UCSD-AML1 (cell line): Measurements from ENCODE around the gene SULT2A1.
"Not testable (repeated sequence)": the region's sequence is repeated elsewhere in the genome, so short reads cannot be mapped to it uniquely, and the experiment has no call there.

Experiments used
- DNase-seq: peaks from one replicate; lab custom pipeline; 2025; ENCODE audit not compliant: unreplicated experiment; lab: John Stamatoyannopoulos, UW

Gene SULT2A1

GRCh38 chr19:47886010-47886559, at the start of gene SULT2A1:
Gene SULT2A1 (minus strand): TSS chr19:47886315. CDS start chr19:47886257, 58 bp downstream.
- DNase-seq, result no peak

GRCh38 chr19:47928581-47928980, 42.5 kb upstream of the SULT2A1 start:
- DNase-seq, result not testable (repeated sequence)

GRCh38 chr19:47920107-47920506, 34.0 kb upstream of the SULT2A1 start:
- DNase-seq, result not testable (repeated sequence)

DNA sequence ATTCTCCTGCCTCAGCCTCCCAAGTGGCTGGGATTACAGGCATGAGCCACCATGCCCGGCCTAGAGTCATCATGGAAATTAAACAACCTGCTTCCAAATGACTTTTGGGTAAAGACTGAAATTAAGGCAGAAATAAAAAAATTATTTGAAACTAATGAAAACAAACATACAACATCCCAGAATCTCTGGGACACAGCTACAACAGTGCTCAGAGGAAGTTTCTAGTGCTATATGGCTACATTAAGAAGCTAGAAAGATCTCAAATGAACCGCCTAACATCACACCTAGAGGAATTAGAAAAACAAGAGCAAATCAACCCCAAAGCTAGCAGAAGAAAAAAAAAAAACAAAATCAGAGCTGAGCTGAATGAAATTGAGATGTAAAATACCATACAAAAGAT, 24.1 kb upstream of the SULT2A1 start:
- not testable (repeated sequence) for DNase-seq

- DNase-seq, result not testable (repeated sequence)
These were observed 23.2 kb upstream of the SULT2A1 start for GRCh38 chr19:47909350-47909749.

- no peak for DNase-seq
These were observed 15.3 kb upstream of the SULT2A1 start for GRCh38 chr19:47901370-47901769.

- DNase-seq, result no peak
These were observed 13.2 kb upstream of the SULT2A1 start for GRCh38 chr19:47899335-47899734.

- no peak for DNase-seq
These were observed 11.7 kb upstream of the SULT2A1 start for GRCh38 chr19:47897861-47898260.

DNA sequence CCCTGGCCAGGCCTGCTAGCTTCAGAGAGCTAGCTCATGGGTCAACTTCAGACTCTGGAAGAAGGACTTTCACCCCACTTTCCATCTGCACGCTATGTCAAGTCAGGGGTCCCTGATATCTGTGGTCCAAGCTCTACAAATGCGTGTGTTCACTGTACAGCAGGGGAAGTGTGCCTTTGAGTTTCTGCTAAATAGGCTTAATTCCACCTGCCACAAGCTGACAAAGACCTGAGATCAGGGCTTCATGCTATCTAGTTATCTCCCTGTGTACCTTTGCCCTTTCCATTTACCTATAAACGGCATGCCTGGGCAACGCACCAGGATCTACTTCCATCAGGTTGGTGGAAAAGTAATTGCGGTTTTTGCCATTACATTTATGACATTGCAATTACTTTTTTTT, 10.7 kb upstream of the SULT2A1 start:
- no peak for DNase-seq

DNA sequence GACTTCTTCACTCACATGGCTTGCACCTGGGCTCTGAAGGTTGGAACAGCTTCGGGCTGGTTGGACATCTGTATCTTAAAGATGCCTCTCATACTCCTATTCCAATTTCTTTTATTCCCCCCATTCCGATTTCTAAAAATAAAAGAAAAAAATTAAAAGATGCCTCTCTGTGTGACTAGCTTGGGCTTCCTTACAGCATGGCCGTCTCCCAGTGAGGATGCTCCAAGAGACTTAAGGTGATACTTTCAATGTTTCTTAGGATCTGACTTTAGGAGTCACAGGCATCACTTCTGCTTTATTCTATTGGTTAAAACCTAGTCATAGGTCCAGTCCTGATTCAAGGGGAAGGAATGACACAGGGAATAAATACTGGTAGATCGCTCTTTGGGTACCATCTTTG, 9.9 kb upstream of the SULT2A1 start:
- DNase-seq, result no peak

DNA sequence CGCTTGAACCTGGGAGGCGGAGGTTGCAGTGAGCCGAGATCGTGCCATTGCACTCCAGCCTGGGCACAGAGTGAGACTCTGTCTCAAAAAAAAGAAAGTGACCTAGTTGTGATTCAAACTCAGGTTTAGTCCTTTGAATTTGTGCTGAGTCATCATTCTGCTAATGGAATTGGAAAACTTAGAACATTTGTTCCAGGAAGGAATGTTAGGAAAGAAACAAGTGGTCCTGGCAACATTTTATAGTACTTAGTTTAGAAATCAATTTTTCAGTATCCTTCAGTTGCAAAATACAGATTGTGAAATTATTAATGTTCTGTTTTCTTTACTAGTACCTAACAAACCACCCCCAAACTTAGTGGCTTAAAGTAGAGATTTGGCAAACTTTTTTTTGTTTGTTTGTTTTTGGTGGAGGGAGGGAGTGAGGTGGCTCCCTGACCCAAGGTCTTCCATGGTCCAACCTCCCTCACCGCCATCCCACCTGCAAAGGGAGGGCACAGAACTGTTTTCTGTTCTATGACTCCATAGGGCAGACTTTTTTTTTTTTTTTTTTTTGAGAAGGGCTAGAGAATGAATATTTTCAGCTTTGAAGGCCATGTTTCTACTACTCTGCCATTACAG, 9.2 kb upstream of the SULT2A1 start:
- DNase-seq, result no peak

DNA sequence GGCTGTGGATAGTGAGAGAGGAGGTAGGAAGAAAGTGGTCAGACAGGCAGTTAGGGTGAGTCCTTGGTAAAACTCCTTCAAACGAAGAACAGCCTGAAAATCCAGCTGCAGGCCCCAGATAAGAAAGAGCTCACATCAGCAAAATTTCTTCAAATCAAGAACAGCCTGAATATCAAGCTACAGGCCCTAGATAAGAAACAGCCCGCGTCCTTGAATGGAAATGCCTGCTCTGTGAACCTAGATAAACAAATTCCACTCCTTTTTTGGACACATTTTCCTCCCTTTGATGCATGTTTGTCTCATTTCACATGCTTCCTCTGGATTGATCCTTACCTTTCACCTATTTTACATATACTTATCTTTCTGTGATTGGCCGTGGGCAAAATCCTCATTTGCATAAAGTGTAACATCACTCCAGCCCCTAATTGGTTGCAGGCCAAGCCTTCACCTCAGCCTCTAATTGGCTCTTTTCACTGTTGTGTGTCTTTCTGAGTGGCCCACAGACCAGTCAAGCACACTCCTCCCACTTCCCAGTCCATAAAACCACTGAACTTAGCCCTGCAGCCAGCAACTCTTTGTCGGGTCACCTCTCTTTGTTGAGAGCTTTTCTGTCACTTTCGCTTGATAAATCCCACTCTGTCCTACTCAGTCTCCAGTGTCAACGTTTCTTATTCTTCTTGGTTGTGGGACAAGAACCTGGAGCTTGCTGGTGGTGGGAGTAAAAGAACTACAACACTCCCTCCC, 6.0 kb upstream of the SULT2A1 start:
- no peak for DNase-seq

GRCh38 chr19:47891622-47891922, 5.5 kb upstream of the SULT2A1 start:
- DNase-seq, result no peak

DNA sequence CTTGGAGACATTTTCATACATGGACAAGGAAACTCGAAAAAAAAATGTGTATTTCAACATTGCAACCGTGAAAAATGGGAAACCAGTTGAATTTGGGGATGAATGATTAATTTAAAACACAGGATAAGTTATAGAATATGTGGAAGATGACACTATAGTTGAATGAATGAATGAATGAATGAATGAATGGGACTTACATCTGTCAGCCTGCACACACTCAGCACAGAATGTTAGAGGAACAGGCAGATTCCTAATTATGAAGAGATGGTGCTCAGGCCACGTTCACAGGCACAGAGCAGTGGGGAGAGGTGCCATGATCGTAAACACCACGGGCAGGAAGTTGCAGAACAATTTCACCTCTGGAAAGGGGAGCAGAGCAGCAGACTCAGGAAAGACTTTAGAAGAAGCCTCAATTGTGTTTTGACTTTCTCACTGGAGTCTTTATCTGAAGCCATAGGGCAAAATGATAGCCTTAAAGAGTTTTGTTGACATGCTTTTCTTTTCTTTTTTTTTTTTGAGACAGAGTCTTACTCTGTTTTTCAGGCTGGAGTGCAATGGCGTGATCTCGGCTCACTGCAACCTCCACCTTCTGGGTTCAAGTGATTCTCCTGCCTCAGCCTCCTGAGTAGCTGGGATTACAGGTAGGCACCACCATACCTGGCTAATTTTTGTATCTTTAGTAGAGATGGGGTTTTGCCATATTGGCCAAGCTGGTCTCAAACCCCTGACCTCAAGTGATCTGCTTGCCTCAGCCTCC, 4.9 kb upstream of the SULT2A1 start:
- no peak for DNase-seq

DNA sequence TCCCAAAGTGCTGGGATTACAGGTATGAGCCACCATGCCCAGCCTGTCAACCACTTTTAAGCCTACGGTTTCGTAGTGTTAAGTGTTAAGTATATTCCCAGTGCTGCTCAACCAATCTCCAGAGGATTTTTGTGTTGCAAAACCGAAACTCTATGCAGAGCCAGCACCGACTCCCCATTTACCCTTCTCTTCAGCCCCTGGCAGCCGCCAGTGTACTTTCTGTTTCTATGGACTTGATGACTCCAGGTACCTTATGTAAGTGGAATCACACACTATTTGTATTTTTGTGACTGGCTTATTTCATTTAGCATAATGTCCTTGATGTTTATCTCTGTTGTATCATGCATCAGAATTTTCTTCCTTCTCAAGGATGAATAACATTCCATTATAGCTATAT, 1.1 kb downstream of the SULT2A1 start:
- no peak for DNase-seq

DNA sequence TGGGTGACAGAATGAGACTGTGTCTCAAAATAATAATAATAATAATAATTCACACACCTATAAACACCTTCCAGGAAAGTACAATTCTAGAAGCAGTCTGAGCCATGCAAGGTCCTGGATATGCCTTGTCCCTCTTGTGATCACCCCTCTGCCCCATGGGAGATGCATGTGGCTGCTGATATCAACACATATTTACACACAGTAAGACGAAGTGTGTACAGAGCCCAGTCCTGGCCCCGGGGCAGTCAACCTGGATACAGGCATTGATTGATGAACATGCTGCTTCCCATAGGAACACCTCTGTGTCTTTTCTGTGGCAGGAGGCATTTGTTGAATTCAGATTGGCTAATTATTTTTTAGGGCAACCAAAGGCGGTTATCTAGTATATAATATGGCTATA, 3.2 kb downstream of the SULT2A1 start:
- no peak for DNase-seq

- no peak for DNase-seq
These were observed 4.4 kb downstream of the SULT2A1 start for GRCh38 chr19:47881757-47882156.

DNA sequence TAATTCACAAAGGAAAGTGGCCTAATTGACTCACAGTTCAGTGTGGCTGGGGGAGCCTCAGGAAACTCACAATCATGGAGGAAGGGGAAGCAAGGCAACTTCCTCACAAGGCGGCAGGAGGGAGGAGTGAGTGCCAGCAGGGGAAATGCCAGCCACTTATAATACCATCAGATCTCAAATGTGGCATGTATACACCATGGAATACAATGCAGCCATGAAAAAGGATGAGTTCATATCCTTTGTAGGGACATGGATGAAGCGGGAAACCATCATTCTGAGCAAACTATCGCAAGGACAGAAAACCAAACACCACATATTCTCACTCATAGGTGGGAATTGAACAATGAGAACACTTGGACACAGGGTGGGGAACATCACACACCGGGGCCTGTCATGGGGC, 6.7 kb downstream of the SULT2A1 start:
- not testable (repeated sequence) for DNase-seq

GRCh38 chr19:47878906-47879305, 7.2 kb downstream of the SULT2A1 start:
- no peak for DNase-seq

GRCh38 chr19:47865166-47865565, 20.9 kb downstream of the SULT2A1 start:
- no peak for DNase-seq

DNA sequence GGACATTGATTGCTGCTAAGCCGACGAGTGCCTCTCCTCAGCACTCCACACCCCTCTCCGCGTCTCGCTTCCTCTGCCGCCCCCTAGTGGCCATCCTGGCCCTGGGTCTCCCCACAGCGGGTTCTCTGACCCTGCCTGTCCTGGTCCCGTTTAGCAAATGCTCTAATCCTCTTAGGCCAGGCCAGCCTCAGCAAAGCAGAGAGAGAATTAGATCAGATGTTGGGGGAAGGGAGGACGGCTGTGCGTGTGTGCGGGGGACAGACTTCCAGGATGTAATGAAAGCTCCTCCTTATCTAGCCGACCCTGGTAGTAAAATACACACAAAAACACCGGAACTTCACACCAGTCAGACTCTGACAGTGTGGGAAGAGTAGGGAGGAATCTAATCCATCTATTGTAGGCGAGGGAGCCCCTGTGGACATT, 22.6 kb downstream of the SULT2A1 start:
- DNase-seq, result peak; percentile 78

GRCh38 chr19:47861630-47862029, 24.5 kb downstream of the SULT2A1 start:
- DNase-seq, result no peak
